Naive thymus-derived CD4-positive, alpha-beta T cell (primary cell): ENCODE data around the gene POLR1E. TPM values are rescaled to one million over a fixed set of nuclear protein-coding genes. Genes with fewer than 3 reads are reported as not detected.
"Not testable (repeated sequence)": the region's sequence is repeated elsewhere in the genome, so short reads cannot be mapped to it uniquely, and the experiment has no call there.

Source experiments
- ATAC-seq: fragments of 150-1000 bp; cut with Tn5 transposase; 2 replicates; pipeline ENCODE4 v1.10.0; 2021; ENCODE audit warnings: mild to moderate bottlenecking, moderate library complexity
- CTCF ChIA-PET: fragments of 350-600 bp; sonication (Branson Sonifier 250); formaldehyde crosslinking; loops from one replicate; lab custom pipeline; 2021; ENCODE audit warnings: antibody characterized with exemption; lab: Charles Lee
- POLR2A ChIA-PET: fragments of 350-600 bp; sonication (Branson Sonifier 250); formaldehyde crosslinking; loops from one replicate; lab custom pipeline; 2021; ENCODE audit warnings: antibody characterized with exemption, inconsistent platforms; lab: Charles Lee
- DNase-seq, 9 donors: peaks; one replicate each; pipeline versions ENCODE4 v3.0.0 to v3.0.0-alpha.2; 2020 to 2022; ENCODE audit warnings: mixed read lengths in 1 of 9
- H3K27ac ChIP-seq: one replicate; pipeline ENCODE4 v1.7.0; 2013; ENCODE audit warnings: mild to moderate bottlenecking, low read depth, low read length, moderate library complexity
- H3K27me3 ChIP-seq, 2 donors: one replicate each; pipeline ENCODE4 v1.7.0; 2013; ENCODE audit warnings: low read length in 2 of 2, mild to moderate bottlenecking in 2 of 2, moderate library complexity in 2 of 2; ENCODE audit not compliant: control insufficient read depth in 2 of 2, insufficient read depth in 2 of 2
- H3K36me3 ChIP-seq, 3 experiments: 1 replicate in 2 of 3; 2 replicates in 1 of 3; pipeline ENCODE4 v1.7.0; 2013; ENCODE audit warnings: low read length in 3 of 3, mild to moderate bottlenecking in 3 of 3, moderate library complexity in 1 of 3; ENCODE audit not compliant: insufficient read depth in 3 of 3, control insufficient read depth in 2 of 3
- H3K4me1 ChIP-seq, 2 donors: one replicate each; pipeline ENCODE4 v1.7.0; 2013; ENCODE audit warnings: low read length in 2 of 2, mild to moderate bottlenecking in 2 of 2, moderate library complexity in 1 of 2; ENCODE audit not compliant: control insufficient read depth in 2 of 2, insufficient read depth in 2 of 2
- H3K4me3 ChIP-seq: 2 replicates; pipeline ENCODE4 v1.7.0; 2013; ENCODE audit warnings: mild to moderate bottlenecking, low read length
- H3K9me3 ChIP-seq, 3 experiments: 1 replicate in 2 of 3; 2 replicates in 1 of 3; pipeline ENCODE4 v1.7.0; 2013; ENCODE audit warnings: low read length in 3 of 3; ENCODE audit not compliant: control insufficient read depth in 2 of 3
- H3K27ac Mint-ChIP-seq, 9 donors: one replicate each; pipeline ENCODE4 v1.8.0; 2020 to 2022; ENCODE audit warnings: mixed read lengths in 9 of 9, mild to moderate bottlenecking in 8 of 9, moderate library complexity in 5 of 9, inconsistent platforms in 2 of 9
- H3K27me3 Mint-ChIP-seq, 5 donors: one replicate each; pipeline ENCODE4 v1.8.0; 2021 to 2022; ENCODE audit warnings: mixed read lengths in 5 of 5, mild to moderate bottlenecking in 1 of 5
- H3K36me3 Mint-ChIP-seq, 5 donors: one replicate each; pipeline ENCODE4 v1.8.0; 2020 to 2022; ENCODE audit warnings: mixed read lengths in 5 of 5, mild to moderate bottlenecking in 3 of 5, inconsistent platforms in 1 of 5
- H3K4me1 Mint-ChIP-seq, 7 donors: one replicate each; pipeline ENCODE4 v1.8.0; 2020 to 2022; ENCODE audit warnings: mixed read lengths in 7 of 7, mild to moderate bottlenecking in 3 of 7, inconsistent platforms in 1 of 7
- H3K4me3 Mint-ChIP-seq, 10 donors: one replicate each; pipeline ENCODE4 v1.8.0; 2020 to 2022; ENCODE audit warnings: mild to moderate bottlenecking in 10 of 10, mixed read lengths in 10 of 10, moderate library complexity in 6 of 10, inconsistent platforms in 2 of 10
- H3K9me3 Mint-ChIP-seq, 11 donors: one replicate each; pipeline ENCODE4 v1.8.0; 2020 to 2022; ENCODE audit warnings: mixed read lengths in 11 of 11, mild to moderate bottlenecking in 4 of 11, inconsistent platforms in 1 of 11, moderate library complexity in 1 of 11
- intact Hi-C, 2 donors: fragments of 100-400 bp; cut with micrococcal nuclease; formaldehyde crosslinking; loops; one replicate each; pipeline ENCODE4 v1.15.1; 2023
- polyA plus RNA-seq, 2 donors: library from polyadenylated mRNA; unstranded; fragments of 300-500 nt; fragmentation: Illumina TruSeq; gene quantifications; one replicate each; pipeline ENCODE4 v1.2.3, GENCODE V29; 2021
- total RNA-seq, 6 experiments: library from RNA in 5 of 6; stranded (reverse) in 5 of 6; gene quantifications; 1 replicate in 5 of 6; 2 replicates in 1 of 6; pipeline ENCODE4 v1.2.3 and lab custom pipeline; 2021 to 2026

POLR1E gene
- total and polyA plus RNA-seq, 7 experiments from 2014 or later, result 20.7 to 40.0 (median 29.2) TPM

- H3K9me3 ChIP-seq, POLR2A ChIA-PET, H3K27me3 Mint-ChIP-seq, DNase-seq, H3K36me3 Mint-ChIP-seq, H3K9me3 Mint-ChIP-seq, H3K36me3 ChIP-seq, ATAC-seq, H3K27ac ChIP-seq, H3K27ac Mint-ChIP-seq, H3K27me3 ChIP-seq, H3K4me3 ChIP-seq, CTCF ChIA-PET: not testable (repeated sequence)
- intact Hi-C loops, result loop anchor here (5.0 to 10.0 kb wide), 3 partner anchors 383 to 1655 kb away; partner anchors contain the start of genes SHB (in 1 of the 2) and SPAG8 (in 1 of the 2)
- H3K4me3 Mint-ChIP-seq, result peak overlapping the region in 1 of 10 donors; percentile 98
- peaks cover 12 to 16% of the 10 kb centered on the region in 2 donors for H3K4me1 ChIP-seq
- H3K4me1 Mint-ChIP-seq, result peaks cover 27 to 40% (median 38%) of the 10 kb centered on the region in 7 donors
Measured at GRCh38 chr9:37467530-37467929, 18.2 kb upstream of the POLR1E start.

GRCh38 chr9:37468620-37469019 lies 17.1 kb upstream of the POLR1E start:
- Mint-ChIP-seq H3K27ac (no peak overlapping the region), H3K4me3 (no peak overlapping the region), H3K36me3 (peaks cover 0 to 4% (median 0%) of the 10 kb centered on the region in 5 donors), H3K4me1 (peaks cover 20 to 30% (median 28%) of the 10 kb centered on the region in 7 donors), H3K27me3 (no peaks in the 10 kb centered on the region), H3K9me3 (peaks cover 0 to 12% (median 0%) of the 10 kb centered on the region in 11 donors)
- no peaks in the 10 kb centered on the region for H3K27me3 ChIP-seq
- H3K27ac ChIP-seq, result no peak overlapping the region
- ChIA-PET POLR2A (no interaction called here), CTCF (no interaction called here)
- H3K36me3 ChIP-seq, result peaks cover 0 to 9% (median 0%) of the 10 kb centered on the region in 3 experiments
- H3K4me1 ChIP-seq, result peaks cover 10 to 13% of the 10 kb centered on the region in 2 donors
- ATAC-seq, result no peak
- no peak overlapping the region for H3K4me3 ChIP-seq
- H3K9me3 ChIP-seq, result no peaks in the 10 kb centered on the region
- DNase-seq, result no peak
- intact Hi-C loops, result loop anchor here (5.0 to 10.0 kb wide), 3 partner anchors 384 to 1656 kb away; partner anchors contain the start of genes SHB (in 1 of the 2) and SPAG8 (in 1 of the 2)

- peaks cover 0 to 25% (median 5%) of the 10 kb centered on the region in 11 donors for H3K9me3 Mint-ChIP-seq
- H3K4me3 Mint-ChIP-seq, result peak overlapping the region; percentile 70 to 90 (median 80)
- DNase-seq (peak in 1 of 9 donors; percentile 9), ATAC-seq (no peak)
- CTCF ChIA-PET, result no interaction called here
- peak overlapping the region; percentile 63 to 95 (median 84) for H3K27ac Mint-ChIP-seq
- intact Hi-C loops, result no loop called here
- no peaks in the 10 kb centered on the region for H3K36me3 ChIP-seq
- H3K27ac ChIP-seq, result peak overlapping the region; percentile 46
- H3K4me3 ChIP-seq, result peak overlapping the region; percentile 9
- peaks cover 0 to 10% (median 7%) of the 10 kb centered on the region in 5 donors for H3K27me3 Mint-ChIP-seq
- no peaks in the 10 kb centered on the region for H3K27me3 ChIP-seq
- no peaks in the 10 kb centered on the region for H3K9me3 ChIP-seq
- no peaks in the 10 kb centered on the region for H3K4me1 ChIP-seq
- POLR2A ChIA-PET, result interaction anchor here (0.7 to 2.3 kb wide), 2 partner anchors 14 to 431 kb away, joined by 3 to 13 read pairs; partner anchors contain the start of gene POLR1E
- peaks cover 3 to 14% (median 13%) of the 10 kb centered on the region in 7 donors for H3K4me1 Mint-ChIP-seq
- peaks cover 0 to 6% (median 0%) of the 10 kb centered on the region in 5 donors for H3K36me3 Mint-ChIP-seq
Measured at GRCh38 chr9:37471942-37472684, 13.6 kb upstream of the POLR1E start.

- H3K27me3 ChIP-seq, H3K4me3 Mint-ChIP-seq, H3K4me1 ChIP-seq, H3K4me3 ChIP-seq, intact Hi-C loops, ATAC-seq, H3K36me3 Mint-ChIP-seq, H3K9me3 ChIP-seq, H3K27ac Mint-ChIP-seq, H3K36me3 ChIP-seq, H3K27ac ChIP-seq, DNase-seq: not testable (repeated sequence)
- CTCF ChIA-PET, result interaction anchor here (1.1 kb wide), 1 partner anchor 8 kb away, joined by 3 read pairs; no protein-coding TSS in a partner anchor
- Mint-ChIP-seq H3K27me3 (peaks cover 8 to 24% (median 12%) of the 10 kb centered on the region in 5 donors), H3K9me3 (peaks cover 0 to 25% (median 5%) of the 10 kb centered on the region in 11 donors), H3K4me1 (peaks cover 3 to 14% (median 13%) of the 10 kb centered on the region in 7 donors)
- POLR2A ChIA-PET, result interaction anchor here (1.3 kb wide), 1 partner anchor 11 kb away, joined by 3 read pairs; no protein-coding TSS in a partner anchor
Measured at GRCh38 chr9:37473982-37474381, 11.8 kb upstream of the POLR1E start.

GRCh38 chr9:37474438-37474837 lies 11.3 kb upstream of the POLR1E start:
- Mint-ChIP-seq H3K36me3 (peaks cover 0 to 6% (median 0%) of the 10 kb centered on the region in 5 donors), H3K27me3 (peaks cover 8 to 28% (median 16%) of the 10 kb centered on the region in 5 donors), H3K9me3 (peaks cover 0 to 25% (median 5%) of the 10 kb centered on the region in 11 donors), H3K4me1 (peaks cover 3 to 14% (median 13%) of the 10 kb centered on the region in 7 donors), H3K27ac (no peak overlapping the region), H3K4me3 (no peak overlapping the region)
- Histone ChIP-seq H3K4me1 (no peaks in the 10 kb centered on the region), H3K9me3 (no peaks in the 10 kb centered on the region), H3K4me3 (no peak overlapping the region), H3K36me3 (no peaks in the 10 kb centered on the region), H3K27me3 (no peaks in the 10 kb centered on the region), H3K27ac (no peak overlapping the region)
- intact Hi-C loops, result no loop called here
- DNase-seq, result no peak
- ATAC-seq, result no peak
- ChIA-PET CTCF (interaction anchor here (1.1 kb wide), 1 partner anchor 8 kb away, joined by 3 read pairs; no protein-coding TSS in a partner anchor), POLR2A (interaction anchor here (1.3 kb wide), 1 partner anchor 11 kb away, joined by 3 read pairs; no protein-coding TSS in a partner anchor)

- no peak for ATAC-seq
- Histone ChIP-seq H3K27me3 (no peaks in the 10 kb centered on the region), H3K9me3 (no peaks in the 10 kb centered on the region), H3K4me3 (no peak overlapping the region), H3K4me1 (no peaks in the 10 kb centered on the region), H3K36me3 (no peaks in the 10 kb centered on the region), H3K27ac (no peak overlapping the region)
- Mint-ChIP-seq H3K4me1 (peaks cover 6 to 7% (median 6%) of the 10 kb centered on the region in 7 donors), H3K27me3 (peaks cover 17 to 44% (median 31%) of the 10 kb centered on the region in 5 donors), H3K4me3 (no peak overlapping the region), H3K27ac (no peak overlapping the region), H3K36me3 (peaks cover 0 to 6% (median 0%) of the 10 kb centered on the region in 5 donors), H3K9me3 (peaks cover 0 to 25% (median 5%) of the 10 kb centered on the region in 11 donors)
- ChIA-PET CTCF (no interaction called here), POLR2A (no interaction called here)
- intact Hi-C loops, result no loop called here
- no peak for DNase-seq
Measured at GRCh38 chr9:37476930-37477329, 8.8 kb upstream of the POLR1E start.
